ENCODE measurements around the gene SIRT5.

The SIRT5 gene

GRCh38 chr6:13554929-13555333 lies 19.5 kb upstream of the SIRT5 start:
- no peak for DNase-seq

DNA sequence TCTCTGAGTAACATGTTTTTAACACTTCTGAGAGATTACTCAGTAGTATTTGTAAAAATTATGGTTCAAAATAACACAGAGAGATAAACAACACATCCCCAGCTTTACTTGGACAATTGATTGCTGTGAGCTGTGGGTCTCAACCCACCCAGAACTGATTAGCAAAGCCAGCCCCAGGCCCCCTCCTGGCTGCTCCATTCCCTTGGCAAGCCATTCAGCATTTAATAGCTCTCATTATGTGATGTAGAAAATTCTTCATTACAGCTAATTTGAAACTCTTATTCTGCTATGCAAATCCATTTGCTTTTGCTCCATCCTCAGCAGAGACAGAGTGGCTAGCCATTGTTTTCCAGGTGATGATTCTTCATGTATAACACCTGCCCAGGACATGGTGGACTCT lies 16.6 kb upstream of the SIRT5 start:
- DNase-seq, result no peak

DNA sequence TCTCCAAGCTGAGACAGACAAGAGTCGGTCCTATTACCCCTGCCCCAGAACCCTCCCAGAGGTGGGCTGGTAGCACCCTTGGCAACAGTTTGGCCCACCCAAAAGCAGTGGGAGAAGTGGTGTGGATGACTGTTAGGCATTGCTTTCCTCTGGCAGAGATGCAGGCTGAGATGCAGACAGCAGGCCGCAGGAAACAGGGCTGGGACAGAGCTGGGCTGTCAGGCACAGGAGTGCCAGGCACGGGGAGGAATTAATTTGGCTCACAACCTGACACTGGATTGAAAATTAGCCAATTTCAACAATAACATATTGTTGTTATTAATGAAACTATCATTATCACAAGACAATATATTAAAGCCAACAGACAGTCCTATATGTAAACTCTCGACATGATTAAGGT lies 15.7 kb upstream of the SIRT5 start:
- no peak for DNase-seq

DNA sequence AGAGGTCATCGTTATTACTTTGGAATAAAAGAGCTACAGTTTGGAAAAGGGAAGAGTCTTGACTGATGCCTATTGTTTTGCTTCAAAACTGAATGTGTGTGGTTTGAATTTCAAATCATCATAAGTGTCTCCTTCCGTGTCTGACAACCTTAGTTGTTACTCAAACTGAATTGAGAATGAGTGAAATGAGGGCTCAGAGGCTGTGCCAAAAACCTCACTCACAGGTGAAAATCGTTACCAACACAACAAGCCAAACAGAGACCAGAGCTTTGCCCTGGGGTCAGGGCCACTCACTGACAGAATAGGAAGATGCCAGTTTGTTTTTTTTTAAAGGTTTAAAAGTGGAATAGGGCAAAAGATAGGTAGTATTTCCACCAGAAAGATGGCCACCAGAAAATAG lies 15.2 kb upstream of the SIRT5 start:
- DNase-seq, result no peak

- no peak for DNase-seq
Measured at GRCh38 chr6:13559968-13560650, 14.3 kb upstream of the SIRT5 start.

- no peak for DNase-seq
Measured at GRCh38 chr6:13560651-13561044, 13.8 kb upstream of the SIRT5 start.

- peak; percentile 72 for DNase-seq
Measured at GRCh38 chr6:13561624-13562267, 12.7 kb upstream of the SIRT5 start.

DNA sequence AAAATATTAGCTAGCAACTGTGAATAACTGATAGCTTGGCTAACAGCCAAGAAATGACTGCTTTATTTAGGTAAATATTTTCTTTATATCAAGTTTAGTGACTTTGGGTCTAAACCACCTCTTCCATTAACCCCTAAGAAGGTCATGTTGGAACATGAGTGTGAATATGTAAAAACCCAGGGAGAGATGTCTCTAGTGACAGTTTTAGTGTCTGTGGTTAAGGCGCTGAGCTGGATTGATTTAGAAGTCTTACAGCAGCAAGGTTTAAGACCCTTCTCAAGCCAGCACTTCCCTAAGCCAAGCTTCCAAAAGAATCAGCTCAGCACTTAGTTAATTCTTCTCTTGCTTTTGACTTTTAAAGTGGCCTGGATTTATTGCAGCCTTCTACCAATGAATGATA lies 11.4 kb upstream of the SIRT5 start:
- DNase-seq, result peak; percentile 54

- DNase-seq, result no peak
Measured at GRCh38 chr6:13565921-13566320, 8.5 kb upstream of the SIRT5 start.

- DNase-seq, result no peak
Measured at GRCh38 chr6:13566500-13566899, 7.9 kb upstream of the SIRT5 start.

DNA sequence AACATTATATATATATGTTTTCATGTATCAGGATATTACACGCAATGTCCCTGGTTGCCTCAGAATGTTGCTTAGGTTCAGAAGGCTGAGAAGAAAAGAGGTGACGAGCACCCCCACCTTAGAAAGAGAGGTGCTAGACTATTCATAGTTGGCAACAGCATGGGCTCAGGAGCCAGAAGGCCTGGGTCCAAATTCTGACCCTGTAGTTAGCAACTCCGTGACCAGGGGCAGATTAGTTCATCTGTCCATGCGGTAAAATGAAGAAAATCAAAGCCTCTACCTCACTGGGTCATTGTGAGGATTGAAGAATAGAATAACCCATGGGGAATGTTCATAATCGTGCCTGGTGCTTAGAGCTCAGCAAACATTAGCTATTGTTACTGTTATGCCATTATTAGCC lies 5.4 kb upstream of the SIRT5 start:
- DNase-seq, result no peak

- DNase-seq, result no peak
Measured at GRCh38 chr6:13572240-13572639, 2.2 kb upstream of the SIRT5 start.

- DNase-seq, result no peak
Measured at GRCh38 chr6:13572951-13573654, 1.3 kb upstream of the SIRT5 start.

GRCh38 chr6:13573669-13574110 lies 711 bp upstream of the SIRT5 start:
- peak; percentile 55 for DNase-seq

- peak; percentile 86 for DNase-seq
Measured at GRCh38 chr6:13574149-13574570, 241 bp upstream of the SIRT5 start.

DNA sequence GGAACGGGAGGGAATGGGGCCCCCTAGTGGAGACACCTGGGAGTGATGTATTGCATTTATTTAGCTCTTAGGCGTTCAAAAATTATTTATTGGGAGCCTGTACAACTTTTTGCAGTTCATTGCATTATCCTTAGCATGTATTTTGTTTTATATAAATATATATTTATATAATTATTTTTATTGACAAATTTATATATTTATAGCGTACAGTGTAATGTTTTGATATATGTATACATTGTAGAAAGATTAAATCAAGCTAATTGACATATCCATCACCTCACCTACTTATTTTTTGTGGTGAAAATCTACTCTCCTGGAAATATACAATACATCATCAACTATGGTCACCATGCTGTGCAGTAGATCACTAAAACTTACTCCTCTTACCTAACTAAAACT lies 975 bp downstream of the SIRT5 start:
- no peak for DNase-seq

GRCh38 chr6:13576017-13576416 lies 1.6 kb downstream of the SIRT5 start:
- no peak for DNase-seq

DNA sequence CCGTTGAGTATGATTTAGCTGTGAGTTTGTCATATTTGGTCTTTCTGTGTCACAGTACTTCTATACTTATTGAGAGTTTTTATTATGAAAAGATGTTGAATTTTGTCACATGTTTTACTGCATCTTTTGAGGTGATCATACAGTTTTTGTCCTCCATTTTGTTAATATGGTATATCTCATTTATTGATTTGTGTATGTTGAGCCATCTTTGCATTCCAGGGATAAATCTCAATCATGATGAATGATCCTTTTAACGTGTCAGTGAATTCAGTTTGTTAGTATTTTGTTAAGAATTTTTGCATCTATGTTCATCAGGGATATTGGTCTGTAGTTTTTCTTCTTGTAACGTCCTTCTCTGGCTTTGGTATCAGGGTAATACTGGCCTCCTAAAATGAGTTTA lies 3.5 kb downstream of the SIRT5 start:
- DNase-seq, result no peak

DNA sequence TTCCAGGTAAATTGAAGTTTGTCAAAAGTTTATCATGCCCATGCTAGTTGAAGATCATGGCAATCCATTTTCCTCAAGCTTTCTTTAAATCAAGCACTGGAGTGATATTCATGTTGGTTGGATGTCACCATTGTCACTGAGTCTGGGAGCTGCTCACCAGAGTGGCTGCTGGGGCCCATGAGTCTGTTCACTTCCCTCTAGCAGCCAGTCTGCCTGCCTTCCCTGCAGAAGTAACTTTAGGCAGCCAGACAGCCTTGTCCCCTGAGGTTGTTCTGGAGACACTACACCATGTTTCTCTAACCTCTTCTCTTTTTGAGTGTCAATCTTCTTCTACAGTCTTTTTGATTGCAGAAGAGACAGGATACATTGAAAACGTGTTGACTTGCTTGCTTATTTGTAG lies 5.5 kb downstream of the SIRT5 start:
- peak; percentile 59 for DNase-seq

DNA sequence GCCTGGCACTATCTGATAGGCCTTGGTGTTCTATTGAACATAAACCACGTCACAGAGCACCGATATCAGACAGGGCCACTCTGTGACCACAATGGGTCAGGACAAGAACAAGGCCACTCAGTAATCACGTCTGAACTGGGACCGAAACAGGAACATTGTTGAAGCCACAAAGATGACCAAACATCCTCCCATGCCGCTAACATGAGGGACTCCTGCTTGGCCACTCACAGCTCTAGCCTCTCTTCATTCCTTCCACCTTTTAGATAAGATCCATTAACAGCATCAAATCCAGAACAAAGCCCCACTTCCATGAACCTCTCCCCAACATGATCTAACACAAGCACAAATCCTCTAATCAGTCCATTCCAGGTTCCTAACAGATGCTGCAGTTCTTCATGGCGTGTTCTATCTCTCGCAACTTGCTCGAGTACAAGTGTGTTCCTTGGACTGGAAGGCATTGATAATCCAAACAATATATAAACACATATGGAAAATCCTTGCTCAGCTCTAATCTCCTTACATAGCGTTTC lies 7.4 kb downstream of the SIRT5 start:
- peak; percentile 14 for DNase-seq

- no peak for DNase-seq
Measured at GRCh38 chr6:13586603-13587542, 12.5 kb downstream of the SIRT5 start.

DNA sequence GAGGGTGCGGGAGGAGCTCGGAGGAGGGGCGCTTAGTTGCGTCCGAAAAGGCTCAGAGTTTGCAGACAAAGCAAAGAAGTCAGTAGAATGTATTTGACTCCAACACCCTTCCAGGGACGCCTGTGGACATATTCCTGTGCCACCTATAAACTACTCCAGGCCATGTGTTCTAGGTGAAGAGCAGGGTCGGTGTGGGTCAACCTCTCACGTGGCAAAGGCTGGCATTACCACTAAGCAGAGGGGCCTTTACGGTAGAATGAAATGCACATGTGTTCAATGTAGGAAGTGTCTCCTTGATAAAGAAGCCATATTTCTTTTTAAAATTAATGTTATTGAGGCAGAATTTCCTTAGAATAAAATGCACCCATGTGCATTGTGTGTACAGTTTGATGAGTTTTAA lies 15.4 kb downstream of the SIRT5 start:
- DNase-seq, result no peak
